ENCODE data around the gene CLN3. TPM values are rescaled to one million over a fixed set of nuclear protein-coding genes. Genes with fewer than 3 reads are reported as not detected.

CLN3 gene
- total and polyA plus RNA-seq, 2 of the 13 experiments (the other 11 are each of a cell fraction or from before 2014, with no cell fraction given), result 23.4 to 46.8 TPM

DNA sequence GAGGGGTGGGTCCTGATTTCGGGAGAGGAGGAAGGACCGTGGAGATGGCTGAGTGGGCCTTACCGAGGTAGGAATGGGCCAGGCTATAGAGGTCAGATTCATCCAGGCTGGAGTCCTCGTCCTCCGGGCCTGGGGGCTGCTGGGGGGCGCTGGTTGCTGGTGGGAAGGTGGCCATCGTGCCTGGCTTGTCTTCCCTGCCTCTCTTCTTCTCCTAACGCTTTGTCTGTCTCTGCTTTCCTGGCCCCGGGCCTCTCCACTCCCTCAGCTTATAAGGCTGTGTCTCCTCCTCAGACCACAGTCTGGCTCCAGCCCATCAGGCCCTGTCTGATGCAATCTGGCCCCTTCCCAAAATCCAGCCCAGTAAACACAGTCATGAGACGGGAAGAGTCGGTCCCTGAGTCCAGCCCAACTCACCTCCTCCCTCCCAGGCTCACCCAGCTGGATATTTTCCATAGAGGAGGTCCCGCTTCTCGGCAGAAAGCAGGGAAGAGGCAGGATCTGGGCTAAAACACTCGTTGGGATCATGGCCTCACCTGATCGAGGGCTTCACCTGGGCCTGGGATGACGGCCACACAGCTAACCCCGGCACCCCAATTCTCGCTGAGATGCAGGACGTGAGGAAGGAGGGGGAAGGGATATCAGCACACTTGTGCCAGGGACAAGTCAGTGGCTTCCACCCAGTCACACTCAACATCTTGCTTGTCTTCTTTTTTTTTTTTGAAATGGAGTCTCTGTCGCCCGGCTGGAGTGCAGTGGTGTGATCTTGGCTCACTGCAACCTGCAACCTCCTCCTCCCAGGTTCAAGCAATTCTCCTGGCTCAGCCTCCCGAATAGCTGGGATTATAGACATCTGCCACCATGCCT is 47.1 kb upstream of the CLN3 start, which contains the start of gene NUPR1 (continued):
- TF ChIP-seq CBX2 (IDR thresholded peaks at IDR 0.05; ENCODE audit: low read depth, low read length), result no peak
- no peak for TF ChIP-seq CBX2 (CRISPR knock-in tag; IDR thresholded peaks at IDR 0.05; ENCODE audit: low read depth)
- TF ChIP-seq BRF2 (CRISPR knock-in tag; IDR thresholded peaks at IDR 0.05), result no peak
- no peak for TF ChIP-seq CREB1 (IDR thresholded peaks at IDR 0.05)
- TF ChIP-seq CREB1 (CRISPR knock-in tag; IDR thresholded peaks at IDR 0.05), result no peak
- TF ChIP-seq, protein P1, sequence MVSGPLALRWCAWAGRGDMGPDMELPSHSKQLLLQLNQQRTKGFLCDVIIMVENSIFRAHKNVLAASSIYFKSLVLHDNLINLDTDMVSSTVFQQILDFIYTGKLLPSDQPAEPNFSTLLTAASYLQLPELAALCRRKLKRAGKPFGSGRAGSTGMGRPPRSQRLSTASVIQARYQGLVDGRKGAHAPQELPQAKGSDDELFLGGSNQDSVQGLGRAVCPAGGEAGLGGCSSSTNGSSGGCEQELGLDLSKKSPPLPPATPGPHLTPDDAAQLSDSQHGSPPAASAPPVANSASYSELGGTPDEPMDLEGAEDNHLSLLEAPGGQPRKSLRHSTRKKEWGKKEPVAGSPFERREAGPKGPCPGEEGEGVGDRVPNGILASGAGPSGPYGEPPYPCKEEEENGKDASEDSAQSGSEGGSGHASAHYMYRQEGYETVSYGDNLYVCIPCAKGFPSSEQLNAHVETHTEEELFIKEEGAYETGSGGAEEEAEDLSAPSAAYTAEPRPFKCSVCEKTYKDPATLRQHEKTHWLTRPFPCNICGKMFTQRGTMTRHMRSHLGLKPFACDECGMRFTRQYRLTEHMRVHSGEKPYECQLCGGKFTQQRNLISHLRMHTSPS (CRISPR knock-in tag; IDR thresholded peaks at IDR 0.05; ENCODE audit: low read depth), result no peak
- 0 out of 2 replicates have a peak, but pooled peaks have one; percentile 42 for TF ChIP-seq POGK (CRISPR knock-in tag; conservative IDR thresholded peaks at IDR 0.05)
- TF ChIP-seq PRDM10 (CRISPR knock-in tag; IDR thresholded peaks at IDR 0.05; ENCODE audit: low read depth), result peak; percentile 44; the same call in 1 of the 2 replicates
- peak; percentile 65; the same call in 1 of the 2 replicates for TF ChIP-seq CBFB (CRISPR knock-in tag; IDR thresholded peaks at IDR 0.05)
- no peak for TF ChIP-seq TBL1XR1 (IDR thresholded peaks at IDR 0.05; ENCODE audit: borderline replicate concordance, low read length, partially characterized antibody)
- TF ChIP-seq HOXA3 (CRISPR knock-in tag; IDR thresholded peaks at IDR 0.05), result peak; percentile 71
- peak; percentile 64 for TF ChIP-seq RBFOX2 (IDR thresholded peaks at IDR 0.05; ENCODE audit: low read depth, low read length)
- no peak; the same call in 1 of the 2 replicates for TF ChIP-seq ZNF292 (CRISPR knock-in tag; IDR thresholded peaks at IDR 0.05; ENCODE audit: borderline replicate concordance, low read depth)
- TF ChIP-seq MBNL3 (CRISPR knock-in tag; conservative IDR thresholded peaks at IDR 0.05), result no peak
- no peak; the same call in 1 of the 2 replicates for TF ChIP-seq EEA1 (CRISPR knock-in tag; IDR thresholded peaks at IDR 0.05; ENCODE audit: borderline replicate concordance)
- 0 out of 2 replicates have a peak, but pooled peaks have one; percentile 59 for TF ChIP-seq ZNF674 (CRISPR knock-in tag; IDR thresholded peaks at IDR 0.05; ENCODE audit: low read depth)
- TF ChIP-seq ZNF570 (CRISPR knock-in tag; IDR thresholded peaks at IDR 0.05; ENCODE audit: borderline replicate concordance), result no peak
- TF ChIP-seq MBD4 (IDR thresholded peaks at IDR 0.05; ENCODE audit: borderline replicate concordance, low read length), result no peak
- TF ChIP-seq ZNF282 (IDR thresholded peaks at IDR 0.05; ENCODE audit: partially characterized antibody), result no peak
- TF ChIP-seq ZNF740 (CRISPR knock-in tag; IDR thresholded peaks at IDR 0.05), result 0 out of 2 replicates have a peak, but pooled peaks have one; percentile 42

Measured in HepG2 (cell line).